Heart left ventricle (tissue), 13 donors: Measurements from ENCODE around the gene MRPL19.

Experiments used
- POLR2A ChIP-seq, 2 donors: fragments of 450-650 bp; IDR thresholded peaks; one replicate each; pipeline ENCODE4 v1.6.1; 2017; ENCODE audit warnings: antibody characterized with exemption in 2 of 2, mild to moderate bottlenecking in 2 of 2, moderate library complexity in 2 of 2
- TF ChIP-seq, protein P1 (sequence below), 12 donors: fragments of 200-600 bp; sonication (generic) in 4 of 12; IDR thresholded peaks; one replicate each; pipeline versions ENCODE4 v1.5.0 to v1.8.0; 2018 to 2022; ENCODE audit warnings: antibody characterized with exemption in 12 of 12, mild to moderate bottlenecking in 5 of 12
- donor health status: ischemic (EF 13 %, LVEDD 7.1; RV severe dilation, severe dysfunction).
- donor health status: DM: no; HTN: yes; CAD: no.
- donor health status: DM: no; HTN: no; CAD: no.
- donor health status: ischemic (EF 25% LVEDD 6.9; RV normal size, moderate dysfunction).
- donor health status: ischemic (EF 25% LVEDD 5.7; RV mildly dilated, moderate dysfunction).
- donor health status: ischemic (EF 35%, LVEDD 5.7; RV mildly dilated, moderate dysfunction).
- donor health status: nonischemic (EF 11% LVEDD 7.7; RV severe dilation, severe dysfunction).
- donor health status: DM: yes; HTN: yes; CAD: no.
- donor health status: PGD.
- donor health status: ischemic (EF 29% LVEDD 5.4; RV normal size, mild dysfunction).
- donor health status: nonischemic (EF 23%, LVEDD 6.1; RV moderate dilation, normal function).

DNA sequence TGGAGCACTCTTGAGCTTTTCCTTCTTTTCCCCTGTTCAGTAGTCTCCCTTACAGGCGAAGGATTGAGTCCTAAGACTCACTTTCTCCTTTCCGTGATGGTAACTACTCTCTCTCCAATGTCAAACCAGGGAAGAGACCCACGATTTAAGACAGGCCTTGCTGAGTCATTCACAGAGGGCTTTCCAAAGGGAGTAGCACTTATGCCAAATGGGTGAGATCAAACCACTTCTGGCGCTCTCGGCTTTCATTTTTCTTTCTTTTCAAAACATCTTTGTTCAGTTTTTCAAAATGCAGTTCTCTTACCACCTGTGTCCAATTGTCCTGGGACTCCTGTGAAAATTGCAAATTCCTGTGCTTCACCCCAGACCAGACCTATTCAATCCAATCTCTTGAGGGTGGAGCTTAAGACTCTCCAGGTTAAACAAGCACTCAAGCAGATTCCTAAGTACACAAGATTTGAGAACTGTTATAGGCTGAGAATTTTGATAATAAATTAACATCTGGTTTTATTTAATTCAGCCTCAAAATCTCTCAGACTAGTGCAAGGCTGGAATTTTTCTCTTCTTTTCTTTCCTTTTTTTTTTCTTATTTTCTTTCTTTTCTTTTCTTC lies 14.4 kb upstream of the MRPL19 start:
- TF ChIP-seq, protein P1, sequence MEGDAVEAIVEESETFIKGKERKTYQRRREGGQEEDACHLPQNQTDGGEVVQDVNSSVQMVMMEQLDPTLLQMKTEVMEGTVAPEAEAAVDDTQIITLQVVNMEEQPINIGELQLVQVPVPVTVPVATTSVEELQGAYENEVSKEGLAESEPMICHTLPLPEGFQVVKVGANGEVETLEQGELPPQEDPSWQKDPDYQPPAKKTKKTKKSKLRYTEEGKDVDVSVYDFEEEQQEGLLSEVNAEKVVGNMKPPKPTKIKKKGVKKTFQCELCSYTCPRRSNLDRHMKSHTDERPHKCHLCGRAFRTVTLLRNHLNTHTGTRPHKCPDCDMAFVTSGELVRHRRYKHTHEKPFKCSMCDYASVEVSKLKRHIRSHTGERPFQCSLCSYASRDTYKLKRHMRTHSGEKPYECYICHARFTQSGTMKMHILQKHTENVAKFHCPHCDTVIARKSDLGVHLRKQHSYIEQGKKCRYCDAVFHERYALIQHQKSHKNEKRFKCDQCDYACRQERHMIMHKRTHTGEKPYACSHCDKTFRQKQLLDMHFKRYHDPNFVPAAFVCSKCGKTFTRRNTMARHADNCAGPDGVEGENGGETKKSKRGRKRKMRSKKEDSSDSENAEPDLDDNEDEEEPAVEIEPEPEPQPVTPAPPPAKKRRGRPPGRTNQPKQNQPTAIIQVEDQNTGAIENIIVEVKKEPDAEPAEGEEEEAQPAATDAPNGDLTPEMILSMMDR (IDR thresholded peaks at IDR 0.05): no peak
- TF ChIP-seq POLR2A (IDR thresholded peaks at IDR 0.05): no peak
